ENCODE data around the gene RPS6KA4. TPM values are rescaled to one million over a fixed set of nuclear protein-coding genes. Genes with fewer than 3 reads are reported as not detected.

Gene RPS6KA4
- polyA plus RNA-seq, 1 experiment: 33.8 TPM

GRCh38 chr11:64340671-64341335, 18.2 kb upstream of the RPS6KA4 start:
- Histone ChIP-seq H3K36me3 (ENCODE audit: control insufficient read depth, insufficient read depth, low read length) (no peaks in the 10 kb centered on the region), H3K4me3 (ENCODE audit: low read depth, low read length) (no peak overlapping the region), H3K27me3 (ENCODE audit: control insufficient read depth, insufficient read depth, low read length) (no peaks in the 10 kb centered on the region)
- POLR2A ChIA-PET: interaction anchor here (0.6 kb wide), 1 partner anchor 12 kb away, joined by 19 read pairs; no protein-coding TSS in a partner anchor
- no peak for DNase-seq (ENCODE audit: low read depth)
- 0 out of 2 replicates have a peak, but pooled peaks have one; percentile 9 for TF ChIP-seq CTCF (IDR thresholded peaks at IDR 0.05; ENCODE audit: insufficient read depth, low read depth, low read length)
- CTCF ChIA-PET: interaction anchor here (0.7 to 6.7 kb wide), 9 partner anchors 8 to 90 kb away, joined by 3 to 71 read pairs (median 3); partner anchors contain the start of genes ESRRA, PLCB3 and TRMT112

GRCh38 chr11:64341429-64341828, 17.5 kb upstream of the RPS6KA4 start:
- DNase-seq (ENCODE audit: low read depth): no peak
- TF ChIP-seq CTCF (IDR thresholded peaks at IDR 0.05; ENCODE audit: insufficient read depth, low read depth, low read length): no peak
- Histone ChIP-seq H3K36me3 (ENCODE audit: control insufficient read depth, insufficient read depth, low read length) (no peaks in the 10 kb centered on the region), H3K27me3 (ENCODE audit: control insufficient read depth, insufficient read depth, low read length) (no peaks in the 10 kb centered on the region), H3K4me3 (ENCODE audit: low read depth, low read length) (no peak overlapping the region)
- POLR2A ChIA-PET: interaction anchor here (0.6 kb wide), 1 partner anchor 13 kb away, joined by 19 read pairs; no protein-coding TSS in a partner anchor
- CTCF ChIA-PET: interaction anchor here (0.9 to 6.7 kb wide), 9 partner anchors 9 to 90 kb away, joined by 3 to 71 read pairs (median 5); partner anchors contain the start of genes CATSPERZ, ESRRA, PLCB3 and TRMT112

DNA sequence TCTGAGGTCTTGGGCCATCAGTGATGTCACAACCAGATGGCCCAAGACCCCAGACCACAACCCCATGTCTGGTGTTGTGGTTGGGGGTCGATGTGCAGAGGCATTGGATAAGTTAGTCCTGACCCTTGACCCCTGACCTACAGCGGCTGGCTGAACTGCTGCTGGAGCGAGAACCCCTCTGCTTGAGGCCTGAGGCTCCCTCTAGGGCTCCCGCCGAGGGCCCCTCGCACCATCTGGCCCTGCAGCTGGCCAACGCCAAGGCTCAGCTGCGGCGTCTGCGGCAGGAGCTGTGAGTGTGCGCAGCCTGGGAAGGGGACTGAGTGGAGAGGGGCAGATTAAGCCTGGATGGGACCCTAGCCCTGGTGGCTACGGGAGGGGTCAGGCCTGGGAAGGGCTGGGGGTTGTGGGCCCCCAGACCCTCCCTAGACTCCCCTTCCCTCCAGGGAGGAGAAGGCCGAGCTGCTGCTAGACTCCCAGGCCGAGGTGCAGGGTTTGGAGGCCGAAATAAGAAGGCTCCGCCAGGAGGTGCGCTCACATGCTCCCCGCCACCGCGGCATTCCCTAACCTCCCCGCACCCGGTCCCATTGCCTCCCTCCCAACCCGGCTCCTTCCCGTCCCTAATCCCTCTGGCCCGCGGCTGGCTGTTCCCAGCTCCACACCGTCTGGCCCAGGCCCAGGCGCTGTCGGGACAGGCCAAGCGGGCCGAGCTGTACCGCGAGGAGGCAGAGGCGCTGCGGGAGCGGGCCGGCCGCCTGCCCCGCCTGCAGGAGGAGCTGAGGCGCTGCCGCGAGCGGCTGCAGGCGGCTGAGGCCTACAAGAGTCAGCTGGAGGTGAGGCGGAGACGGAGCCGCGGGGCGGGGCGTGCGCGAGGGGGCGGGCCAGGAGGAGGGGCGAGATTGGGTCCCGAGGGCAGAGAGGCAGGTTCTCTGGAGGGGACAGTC, 16.8 kb upstream of the RPS6KA4 start:
- peak; percentile 31; the same call in 1 of the 2 replicates for TF ChIP-seq CTCF (IDR thresholded peaks at IDR 0.05; ENCODE audit: insufficient read depth, low read depth, low read length)
- DNase-seq (ENCODE audit: low read depth): peak; percentile 40
- CTCF ChIA-PET: interaction anchor here (0.8 to 6.7 kb wide), 12 partner anchors 9 to 347 kb away, joined by 3 to 71 read pairs (median 4); partner anchors contain the start of genes CATSPERZ, PLCB3, PRDX5 and TRMT112
- POLR2A ChIA-PET: interaction anchor here (0.6 to 0.9 kb wide), 4 partner anchors 13 to 202 kb away, joined by 3 to 24 read pairs (median 7); partner anchors contain the start of gene PRDX5
- no peaks in the 10 kb centered on the region for H3K36me3 ChIP-seq (ENCODE audit: control insufficient read depth, insufficient read depth, low read length)
- H3K27me3 ChIP-seq (ENCODE audit: control insufficient read depth, insufficient read depth, low read length): peaks cover under 1% of the 10 kb centered on the region; the same call in 1 of the 2 replicates
- peak overlapping the region; percentile 41 for H3K4me3 ChIP-seq (ENCODE audit: low read depth, low read length)

DNA sequence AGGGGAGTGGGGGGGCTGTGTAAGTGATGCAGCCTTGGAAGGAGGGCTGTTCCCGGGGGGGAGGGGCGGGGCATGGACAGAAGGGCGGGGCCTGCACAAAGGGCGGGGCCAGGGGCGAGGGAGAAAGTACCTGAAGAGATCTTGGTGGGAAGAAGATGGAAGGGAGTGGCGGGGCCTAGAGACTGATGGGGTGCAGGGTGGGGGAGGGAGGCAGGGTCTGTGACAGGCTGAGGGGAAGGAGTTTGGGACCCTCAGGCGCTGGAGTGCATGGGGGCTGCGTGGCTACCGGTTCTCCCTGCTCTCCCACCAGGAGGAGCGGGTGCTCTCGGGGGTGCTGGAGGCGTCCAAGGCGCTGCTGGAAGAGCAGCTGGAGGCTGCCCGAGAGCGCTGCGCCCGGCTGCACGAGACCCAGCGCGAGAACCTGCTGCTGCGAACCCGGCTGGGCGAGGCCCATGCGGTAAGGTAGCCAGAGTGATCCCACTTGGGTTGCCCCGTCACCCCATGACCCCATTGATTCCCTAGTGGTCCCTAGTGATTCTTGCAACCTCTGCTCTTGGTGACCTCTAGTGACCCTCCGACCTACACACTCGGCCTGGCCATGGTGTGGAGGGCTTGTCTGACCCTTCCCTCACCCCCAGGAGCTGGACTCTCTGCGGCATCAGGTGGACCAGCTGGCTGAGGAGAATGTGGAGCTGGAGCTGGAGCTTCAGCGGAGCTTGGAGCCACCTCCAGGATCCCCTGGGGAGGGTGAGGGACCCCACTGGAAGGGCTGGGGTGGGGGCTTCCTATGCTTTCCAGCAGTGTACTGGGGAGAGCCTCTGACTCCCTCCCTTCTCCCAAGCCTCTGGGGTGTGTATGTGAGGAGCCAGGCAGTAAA, 15.9 kb upstream of the RPS6KA4 start:
- CTCF ChIA-PET: interaction anchor here (1.0 to 6.7 kb wide), 8 partner anchors 11 to 346 kb away, joined by 3 to 71 read pairs (median 4); partner anchors contain the start of genes CATSPERZ and PLCB3
- TF ChIP-seq CTCF (IDR thresholded peaks at IDR 0.05; ENCODE audit: insufficient read depth, low read depth, low read length): no peak
- Histone ChIP-seq H3K27me3 (ENCODE audit: control insufficient read depth, insufficient read depth, low read length) (peaks cover 1% of the 10 kb centered on the region; the same call in 1 of the 2 replicates), H3K4me3 (ENCODE audit: low read depth, low read length) (peak overlapping the region; percentile 20), H3K36me3 (ENCODE audit: control insufficient read depth, insufficient read depth, low read length) (no peaks in the 10 kb centered on the region)
- no peak for DNase-seq (ENCODE audit: low read depth)
- POLR2A ChIA-PET: interaction anchor here (0.6 to 0.9 kb wide), 3 partner anchors 12 to 25 kb away, joined by 3 to 24 read pairs (median 10); partner anchors contain the start of gene PRDX5
